OCI-LY1 (cell line): ENCODE data around the gene SMAP1.

Source experiments
- H2AFZ ChIP-seq: fragments of 200-600 bp; sonication (generic), shearing (Covaris generic); 2 replicates; pipeline ENCODE4 v1.6.0; 2014; ENCODE audit warnings: antibody characterized with exemption, mild to moderate bottlenecking, low read length
- H3F3A ChIP-seq: fragments of 200-600 bp; sonication (generic), shearing (Covaris generic); 2 replicates; pipeline ENCODE4 v1.6.0; 2014; ENCODE audit warnings: mild to moderate bottlenecking, antibody characterized with exemption, low read length, moderate library complexity; ENCODE audit not compliant: insufficient read depth
- H3K27ac ChIP-seq: fragments of 200-600 bp; sonication (generic); 2 replicates; pipeline ENCODE4 v1.5.1; 2014; ENCODE audit warnings: low read length, mixed run types, mild to moderate bottlenecking, low read depth; ENCODE audit not compliant: poor library complexity, severe bottlenecking
- H3K27me3 ChIP-seq: fragments of 200-600 bp; sonication (generic); 2 replicates; pipeline ENCODE4 v1.6.0; 2014; ENCODE audit warnings: antibody characterized with exemption, mild to moderate bottlenecking, low read length, moderate library complexity; ENCODE audit not compliant: insufficient read depth
- H3K36me3 ChIP-seq: fragments of 200-600 bp; sonication (generic); 2 replicates; pipeline ENCODE4 v1.6.1; 2014; ENCODE audit warnings: mild to moderate bottlenecking, antibody characterized with exemption, low read length, moderate library complexity, mixed read lengths; ENCODE audit not compliant: insufficient read depth
- H3K4me1 ChIP-seq: fragments of 200-600 bp; sonication (generic); 2 replicates; pipeline ENCODE4 v1.5.1; 2014; ENCODE audit warnings: mild to moderate bottlenecking, low read length, moderate library complexity; ENCODE audit not compliant: insufficient read depth, severe bottlenecking
- H3K4me2 ChIP-seq: fragments of 200-600 bp; sonication (generic), shearing (Covaris generic); 2 replicates; pipeline ENCODE4 v1.6.1; 2014; ENCODE audit warnings: low read length
- H3K4me3 ChIP-seq: fragments of 200-600 bp; sonication (generic); 2 replicates; pipeline ENCODE4 v1.5.1; 2014; ENCODE audit warnings: low read length, low read depth, mild to moderate bottlenecking, mixed read lengths; ENCODE audit not compliant: poor library complexity, severe bottlenecking
- H3K79me2 ChIP-seq: fragments of 200-600 bp; shearing (Covaris generic); 2 replicates; pipeline ENCODE4 v1.6.1; 2016; ENCODE audit warnings: mixed run types, low read length, mixed read lengths; ENCODE audit not compliant: insufficient read depth
- H3K9ac ChIP-seq: fragments of 200-600 bp; sonication (generic), shearing (Covaris generic); 2 replicates; pipeline ENCODE4 v1.6.1; 2014; ENCODE audit warnings: mild to moderate bottlenecking, low read length, mixed read lengths
- H3K9me2 ChIP-seq: fragments of 200-600 bp; sonication (generic), shearing (Covaris generic); 2 replicates; pipeline ENCODE4 v1.6.1; 2014; ENCODE audit warnings: low read depth, mild to moderate bottlenecking, low read length, mixed read lengths
- H3K9me3 ChIP-seq: fragments of 200-600 bp; shearing (Covaris generic); 2 replicates; pipeline ENCODE4 v1.6.1; 2014; ENCODE audit warnings: low read length, mixed read lengths
- H4K20me1 ChIP-seq: fragments of 200-600 bp; sonication (generic), shearing (Covaris generic); 2 replicates; pipeline ENCODE4 v1.6.0; 2016; ENCODE audit warnings: mild to moderate bottlenecking, low read length; ENCODE audit not compliant: insufficient read depth
- EZH2 ChIP-seq: fragments of 200-600 bp; sonication (generic), shearing (Covaris generic); IDR thresholded peaks from 2 replicates; pipeline ENCODE4 v1.8.0; 2017; ENCODE audit warnings: borderline replicate concordance, mixed run types, mild to moderate bottlenecking, antibody characterized with exemption, low read length, moderate library complexity, mixed read lengths
- TF ChIP-seq, protein P1 (sequence below): fragments of 200-600 bp; sonication (generic), shearing (Covaris generic); IDR thresholded peaks from 2 replicates; pipeline ENCODE4 v1.5.1; 2017; ENCODE audit warnings: mild to moderate bottlenecking, antibody characterized with exemption, low read length, moderate library complexity, mixed read lengths

The SMAP1 gene

DNA sequence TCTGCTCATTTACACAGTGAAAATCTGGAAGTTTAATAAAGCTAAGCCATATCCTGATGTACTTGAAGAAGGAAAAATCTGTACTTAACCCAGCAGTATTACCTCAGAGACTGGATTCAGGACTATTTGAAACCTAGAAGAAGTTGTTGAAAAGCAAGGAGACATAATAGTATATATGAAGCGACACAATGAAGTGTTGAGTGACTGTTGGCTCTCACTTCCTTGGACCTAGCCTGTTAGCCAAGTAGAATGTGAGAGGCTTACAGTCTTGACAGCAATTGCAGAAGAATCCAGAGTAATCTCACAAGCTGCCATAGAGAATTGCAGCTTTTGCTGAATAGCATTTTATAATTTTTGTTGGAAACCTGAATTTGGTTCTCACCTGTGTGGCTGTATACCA lies 26.7 kb downstream of the SMAP1 start:
- Histone ChIP-seq H3K36me3 (no peaks in the 10 kb centered on the region), H2AFZ (no peak overlapping the region), H3K27me3 (no peaks in the 10 kb centered on the region), H3K4me2 (no peak overlapping the region), H3K9ac (no peak overlapping the region), H3F3A (no peaks in the 10 kb centered on the region), H3K9me2 (no peaks in the 10 kb centered on the region), H4K20me1 (no peaks in the 10 kb centered on the region), H3K4me3 (no peak overlapping the region), H3K79me2 (0 out of 2 replicates have a peak, but pooled peaks cover 3% of the 10 kb centered on the region), H3K9me3 (peaks cover 8% of the 10 kb centered on the region), H3K4me1 (no peaks in the 10 kb centered on the region), H3K27ac (no peak overlapping the region)
- no peak for TF ChIP-seq EZH2
- TF ChIP-seq, protein P1, sequence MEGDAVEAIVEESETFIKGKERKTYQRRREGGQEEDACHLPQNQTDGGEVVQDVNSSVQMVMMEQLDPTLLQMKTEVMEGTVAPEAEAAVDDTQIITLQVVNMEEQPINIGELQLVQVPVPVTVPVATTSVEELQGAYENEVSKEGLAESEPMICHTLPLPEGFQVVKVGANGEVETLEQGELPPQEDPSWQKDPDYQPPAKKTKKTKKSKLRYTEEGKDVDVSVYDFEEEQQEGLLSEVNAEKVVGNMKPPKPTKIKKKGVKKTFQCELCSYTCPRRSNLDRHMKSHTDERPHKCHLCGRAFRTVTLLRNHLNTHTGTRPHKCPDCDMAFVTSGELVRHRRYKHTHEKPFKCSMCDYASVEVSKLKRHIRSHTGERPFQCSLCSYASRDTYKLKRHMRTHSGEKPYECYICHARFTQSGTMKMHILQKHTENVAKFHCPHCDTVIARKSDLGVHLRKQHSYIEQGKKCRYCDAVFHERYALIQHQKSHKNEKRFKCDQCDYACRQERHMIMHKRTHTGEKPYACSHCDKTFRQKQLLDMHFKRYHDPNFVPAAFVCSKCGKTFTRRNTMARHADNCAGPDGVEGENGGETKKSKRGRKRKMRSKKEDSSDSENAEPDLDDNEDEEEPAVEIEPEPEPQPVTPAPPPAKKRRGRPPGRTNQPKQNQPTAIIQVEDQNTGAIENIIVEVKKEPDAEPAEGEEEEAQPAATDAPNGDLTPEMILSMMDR = no peak

DNA sequence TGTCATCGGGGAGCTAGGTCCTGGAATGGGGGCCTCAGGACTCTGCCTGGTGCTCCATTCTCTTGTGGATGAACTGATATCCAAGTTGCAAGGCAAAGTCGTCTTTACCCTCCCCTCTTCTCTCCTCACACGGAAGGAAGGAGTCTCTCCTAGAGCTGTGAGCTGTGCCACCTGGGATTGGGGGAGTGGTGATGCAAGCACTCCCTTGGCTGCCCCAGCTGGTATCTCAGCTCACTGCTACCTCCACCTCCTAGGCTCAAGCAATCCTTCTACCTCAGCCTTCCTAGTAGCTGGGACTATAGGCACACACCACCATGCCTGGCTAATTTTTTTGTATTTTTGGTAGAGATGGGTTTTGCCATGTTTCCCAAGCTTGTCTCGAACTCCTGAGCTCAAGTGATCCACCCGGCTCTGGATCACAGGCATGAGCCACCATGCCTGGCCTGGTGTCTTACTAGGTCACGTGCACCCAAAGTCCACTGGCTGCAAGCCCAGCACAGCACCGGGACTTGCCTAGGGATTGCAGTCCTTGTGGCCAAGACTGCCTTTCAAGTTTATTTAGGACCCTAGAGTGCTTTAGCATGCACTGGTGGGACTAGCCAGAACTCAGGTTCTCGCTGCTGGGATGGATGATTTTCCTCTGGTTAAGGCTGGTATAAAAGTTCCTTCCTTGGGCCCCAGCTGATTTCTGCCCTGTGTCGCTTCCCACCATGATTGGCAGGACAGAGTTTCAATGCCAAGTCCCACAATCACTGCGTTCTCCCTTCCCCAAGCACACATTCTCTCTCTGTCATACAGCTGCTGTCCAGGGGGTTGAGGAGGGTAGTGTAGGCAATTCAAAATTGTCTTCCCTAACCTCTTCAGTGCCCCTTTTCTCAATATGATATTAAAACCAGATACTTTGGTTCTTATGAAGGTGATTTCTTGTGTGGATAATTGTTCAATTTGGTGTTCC lies 33.5 kb downstream of the SMAP1 start:
- TF ChIP-seq, protein P1 = no peak
- TF ChIP-seq EZH2 = no peak
- H3K4me2 ChIP-seq = no peak overlapping the region
- no peak overlapping the region for H2AFZ ChIP-seq
- H3K4me1 ChIP-seq = no peaks in the 10 kb centered on the region
- H3K27me3 ChIP-seq = no peaks in the 10 kb centered on the region
- no peaks in the 10 kb centered on the region for H3K79me2 ChIP-seq
- H3K4me3 ChIP-seq = no peak overlapping the region
- no peaks in the 10 kb centered on the region for H3K36me3 ChIP-seq
- no peaks in the 10 kb centered on the region for H4K20me1 ChIP-seq
- H3K9me3 ChIP-seq = no peaks in the 10 kb centered on the region
- no peak overlapping the region for H3K9ac ChIP-seq
- H3F3A ChIP-seq = no peaks in the 10 kb centered on the region
- H3K27ac ChIP-seq = no peak overlapping the region
- H3K9me2 ChIP-seq = no peaks in the 10 kb centered on the region

DNA sequence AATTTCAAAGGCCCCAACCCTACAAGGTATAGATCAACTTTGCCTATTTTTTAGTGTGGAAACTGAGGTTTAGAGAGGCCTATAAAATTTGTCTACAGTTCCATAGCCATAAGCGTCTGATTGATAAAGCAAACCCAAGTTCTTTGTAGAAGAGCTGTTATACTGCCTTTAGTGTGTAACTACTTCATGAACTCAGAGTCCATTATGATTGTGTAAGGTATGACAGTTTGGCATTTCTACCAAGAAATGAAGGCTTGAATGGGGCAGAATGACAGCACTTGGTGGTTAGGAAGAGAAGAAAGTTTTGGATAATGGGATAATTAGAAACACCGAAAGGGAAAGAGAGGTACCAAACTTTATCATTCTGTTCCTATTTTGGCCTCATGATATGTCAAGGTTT lies 38.1 kb downstream of the SMAP1 start:
- no peaks in the 10 kb centered on the region for H3K9me2 ChIP-seq
- H3K27me3 ChIP-seq = no peaks in the 10 kb centered on the region
- H4K20me1 ChIP-seq = no peaks in the 10 kb centered on the region
- no peak overlapping the region for H3K4me2 ChIP-seq
- 0 out of 2 replicates have a peak, but pooled peaks cover 3% of the 10 kb centered on the region for H3K9me3 ChIP-seq
- H3K4me1 ChIP-seq = no peaks in the 10 kb centered on the region
- H3K36me3 ChIP-seq = no peaks in the 10 kb centered on the region
- peaks cover 4% of the 10 kb centered on the region; the same call in 1 of the 2 replicates for H3K79me2 ChIP-seq
- H3K9ac ChIP-seq = no peak overlapping the region
- no peak overlapping the region for H3K27ac ChIP-seq
- no peak overlapping the region for H2AFZ ChIP-seq
- TF ChIP-seq, protein P1 = no peak
- TF ChIP-seq EZH2 = no peak
- no peaks in the 10 kb centered on the region for H3F3A ChIP-seq
- no peak overlapping the region for H3K4me3 ChIP-seq
